A549 (cell line): ENCODE results near the gene GZMB. TPM values are rescaled to one million over a fixed set of nuclear protein-coding genes. Genes with fewer than 3 reads are reported as not detected.

Source experiments
- ATAC-seq, 2 experiments: fragments of 200-7000 bp in 1 of 2; fragments of >200 bp in 1 of 2; cut with Nextera tagmentation in 1 of 2; cut with Tn5 transposase in 1 of 2; 3 replicates each; pipeline versions ENCODE4 v1.8.0 to v1.9.1; 2018 to 2020; ENCODE audit warnings: mild to moderate bottlenecking in 1 of 2, moderate library complexity in 1 of 2
- CTCF ChIA-PET: fragments of 300-600 bp; sonication (Branson Sonifier 250); formaldehyde crosslinking; extraction: SDS; loops from one replicate; lab custom pipeline; 2021; ENCODE audit warnings: antibody characterized with exemption, inconsistent platforms; lab: Yijun Ruan, JAX
- POLR2A ChIA-PET: fragments of 350-600 bp; formaldehyde crosslinking; extraction: SDS; loops from one replicate; lab custom pipeline; 2021; ENCODE audit warnings: antibody characterized with exemption, inconsistent platforms; lab: Yijun Ruan, JAX
- DNase-seq, 2 experiments: peaks; one replicate each; pipeline versions ENCODE4 v3.0.0 to v3.0.0-alpha.2; 2011 to 2016; ENCODE audit warnings: low read depth in 1 of 2, low spot score in 1 of 2
- FAIRE-seq: peaks from 2 replicates; lab custom pipeline; 2011; peaks lifted over from hg19 to GRCh38; lab: Jason Lieb, UNC
- H3K27ac ChIP-seq, 2 experiments: fragments of >200 bp; sonication (Bioruptor Twin); formaldehyde crosslinking; 3 replicates each; pipeline ENCODE4 v1.5.1; 2016 to 2017
- H3K4me1 ChIP-seq: fragments of >200 bp; sonication (Bioruptor Twin); formaldehyde crosslinking; 3 replicates; pipeline ENCODE4 v1.6.1; 2016
- H3K4me2 ChIP-seq: fragments of >200 bp; sonication (Bioruptor Twin); formaldehyde crosslinking; 3 replicates; pipeline ENCODE4 v1.6.1; 2016
- H3K4me3 ChIP-seq: fragments of >200 bp; sonication (Bioruptor Twin); formaldehyde crosslinking; 3 replicates; pipeline ENCODE4 v1.5.1; 2016
- H3K9me3 ChIP-seq: fragments of >200 bp; sonication (Bioruptor Twin); formaldehyde crosslinking; 3 replicates; pipeline ENCODE4 v1.6.1; 2016
- CBX2 ChIP-seq: fragments of 200-600 bp; sonication (generic); IDR thresholded peaks from 2 replicates; pipeline ENCODE4 v1.6.1; 2016; ENCODE audit warnings: low read depth, mild to moderate bottlenecking, borderline replicate concordance
- CBX8 ChIP-seq: fragments of 200-600 bp; sonication (generic); IDR thresholded peaks from 2 replicates; pipeline ENCODE4 v1.6.1; 2016
- CEBPB ChIP-seq, 2 experiments: fragments of >200 bp in 1 of 2; sonication (Bioruptor Twin) in 1 of 2; formaldehyde crosslinking in 1 of 2; IDR thresholded peaks; 2 replicates each; pipeline ENCODE4 v1.6.1; 2012 to 2016
- CHD4 ChIP-seq: fragments of 200-600 bp; sonication (generic); IDR thresholded peaks from 2 replicates; pipeline ENCODE4 v1.6.1; 2016; ENCODE audit warnings: antibody characterized with exemption, mild to moderate bottlenecking, borderline replicate concordance
- EHF ChIP-seq: fragments of 250-450 bp; sonication (Bioruptor Pico); IDR thresholded peaks from 2 replicates; pipeline ENCODE4 v1.5.0; 2020; ENCODE audit warnings: mild to moderate bottlenecking
- ESRRA ChIP-seq: fragments of 150-350 bp; IDR thresholded peaks from 2 replicates; pipeline ENCODE4 v1.6.1; 2014; ENCODE audit warnings: mild to moderate bottlenecking, low read length, borderline replicate concordance
- FOSL2 ChIP-seq, 2 experiments: fragments of 450-650 bp in 1 of 2; fragments of >200 bp in 1 of 2; sonication (Bioruptor Twin) in 1 of 2; formaldehyde crosslinking; IDR thresholded peaks; 2 replicates each; pipeline versions ENCODE4 v1.5.0 to v1.6.1; 2016 to 2020; ENCODE audit warnings: mild to moderate bottlenecking in 1 of 2, moderate library complexity in 1 of 2
- GATA3 ChIP-seq: IDR thresholded peaks from 2 replicates; pipeline ENCODE4 v1.6.1; 2012; ENCODE audit warnings: borderline replicate concordance
- KDM1A ChIP-seq: fragments of 200-600 bp; sonication (generic); IDR thresholded peaks from 2 replicates; pipeline ENCODE4 v1.6.1; 2016; ENCODE audit warnings: low read depth, mild to moderate bottlenecking
- NR3C1 ChIP-seq: fragments of >200 bp; sonication (Bioruptor Twin); formaldehyde crosslinking; IDR thresholded peaks from 3 replicates; pipeline ENCODE4 v1.6.1; 2017
- POLR2A ChIP-seq: IDR thresholded peaks from 2 replicates; pipeline ENCODE4 v1.6.1; 2012; ENCODE audit warnings: mild to moderate bottlenecking, low read length
- POLR2AphosphoS2 ChIP-seq: conservative IDR thresholded peaks from 2 replicates; pipeline ENCODE4 v1.6.1; 2012; ENCODE audit warnings: low read length, improper control_type of control experiment, inconsistent platforms
- RCOR1 ChIP-seq: fragments of 150-350 bp; IDR thresholded peaks from 2 replicates; pipeline ENCODE4 v1.6.1; 2014; ENCODE audit warnings: antibody characterized with exemption, low read length, low read depth
- RFX5 ChIP-seq: fragments of 450-650 bp; IDR thresholded peaks from 2 replicates; pipeline ENCODE4 v1.7.1; 2014; ENCODE audit warnings: antibody characterized with exemption, mild to moderate bottlenecking, moderate library complexity
- SMC3 ChIP-seq: fragments of >200 bp; sonication (Bioruptor Twin); formaldehyde crosslinking; IDR thresholded peaks from 3 replicates; pipeline ENCODE4 v1.6.1; 2018; ENCODE audit warnings: inconsistent platforms
- SREBF2 ChIP-seq: fragments of 450-650 bp; IDR thresholded peaks from 2 replicates; pipeline ENCODE4 v1.6.1; 2014; ENCODE audit warnings: mild to moderate bottlenecking, moderate library complexity
- TFCP2L1 ChIP-seq: fragments of 250-450 bp; sonication (Bioruptor Pico); IDR thresholded peaks from 2 replicates; pipeline ENCODE4 v1.5.0; 2021; ENCODE audit warnings: mild to moderate bottlenecking
- ZC3H11A ChIP-seq: fragments of 450-650 bp; IDR thresholded peaks from 2 replicates; pipeline ENCODE4 v1.6.1; 2014; ENCODE audit warnings: antibody characterized with exemption, mild to moderate bottlenecking
- ZFP36 ChIP-seq: fragments of 450-650 bp; IDR thresholded peaks from 2 replicates; pipeline ENCODE4 v1.6.1; 2014; ENCODE audit warnings: borderline replicate concordance; ENCODE audit not compliant: partially characterized antibody
- ZSCAN20 ChIP-seq: fragments of 250-450 bp; sonication (Bioruptor Pico); IDR thresholded peaks from 2 replicates; pipeline ENCODE4 v1.8.0; 2022; ENCODE audit warnings: mild to moderate bottlenecking, moderate library complexity
- WGBS: methylation state at CpG from one replicate; pipeline ENCODE4 v1.1.6; 2017; ENCODE audit errors: missing lambda C conversion rate; 5-methylcytosine and 5-hydroxymethylcytosine counted together
- polyA plus RNA-seq, 4 experiments: library from polyadenylated mRNA; depleted of rRNA in 3 of 4; stranded (reverse); fragments of >200 nt; fragmentation: RNase III in 1 of 4; extraction: RNeasy Plus Mini Kit Qiagen cat#74134 plus additional on column Dnase treatment in 1 of 4; gene quantifications; 2 replicates in 3 of 4; 3 replicates in 1 of 4; pipeline ENCODE4 v1.2.3, GENCODE V29; 2011 to 2017
- TF ChIP-seq, protein P1 (sequence below): fragments of 200-600 bp; sonication (generic); IDR thresholded peaks from 2 replicates; pipeline ENCODE4 v1.6.1; 2016; ENCODE audit warnings: antibody characterized with exemption, mild to moderate bottlenecking, moderate library complexity
- TF ChIP-seq, protein P2 (sequence below): fragments of >200 bp; sonication (Bioruptor Twin); formaldehyde crosslinking; IDR thresholded peaks from 3 replicates; pipeline ENCODE4 v1.6.1; 2016
- TF ChIP-seq, protein P3 (sequence below): fragments of 250-450 bp; sonication (Bioruptor Pico); IDR thresholded peaks from 2 replicates; pipeline ENCODE4 v1.5.0; 2020; ENCODE audit warnings: low read depth, mild to moderate bottlenecking, moderate library complexity
- TF ChIP-seq, protein P4 (sequence below): IDR thresholded peaks from 2 replicates; pipeline ENCODE4 v1.6.1; 2012; ENCODE audit warnings: low read depth, borderline replicate concordance
- TF ChIP-seq, protein P5 (sequence below): IDR thresholded peaks from 2 replicates; pipeline ENCODE4 v1.6.1; 2012
- TF ChIP-seq, protein P6 (sequence below): IDR thresholded peaks from 2 replicates; pipeline ENCODE4 v1.6.1; 2012

GZMB gene
- polyA plus RNA-seq, 2 of the 4 experiments (the other 2 are of a cell fraction), result not detected

DNA sequence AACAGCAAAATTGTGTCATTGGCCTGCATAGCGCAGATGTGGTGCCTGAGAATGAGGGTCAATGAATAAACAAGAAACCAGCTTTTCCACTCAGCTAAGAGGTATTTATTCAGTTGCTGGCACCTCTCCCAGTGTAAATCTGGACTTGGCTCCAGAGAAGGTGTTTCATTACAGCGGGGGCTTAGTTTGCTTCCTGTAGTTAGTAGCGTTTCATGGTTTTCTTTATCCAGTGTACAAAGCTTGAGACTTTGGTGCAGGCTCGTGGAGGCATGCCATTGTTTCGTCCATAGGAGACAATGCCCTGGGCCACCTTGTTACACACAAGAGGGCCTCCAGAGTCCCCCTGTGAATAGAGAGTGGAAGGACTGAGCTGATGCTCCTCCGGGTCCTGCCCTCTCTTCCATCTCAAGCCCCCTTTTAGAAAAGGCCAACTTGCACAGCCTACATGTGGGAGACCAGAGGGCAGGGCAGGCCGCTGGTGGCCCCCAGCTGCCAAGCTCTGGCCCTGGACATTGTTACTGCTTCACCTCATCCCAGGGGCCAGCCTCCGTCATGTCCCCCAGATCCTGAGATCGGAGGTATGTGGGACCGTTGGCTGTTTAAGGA lies 3.0 kb downstream of the GZMB start:
- TF ChIP-seq ESRRA, result no peak
- no peak for TF ChIP-seq CEBPB (IDR thresholded peaks at IDR 0.05)
- no peak for TF ChIP-seq RCOR1
- no peak for TF ChIP-seq POLR2A
- TF ChIP-seq, protein P1, sequence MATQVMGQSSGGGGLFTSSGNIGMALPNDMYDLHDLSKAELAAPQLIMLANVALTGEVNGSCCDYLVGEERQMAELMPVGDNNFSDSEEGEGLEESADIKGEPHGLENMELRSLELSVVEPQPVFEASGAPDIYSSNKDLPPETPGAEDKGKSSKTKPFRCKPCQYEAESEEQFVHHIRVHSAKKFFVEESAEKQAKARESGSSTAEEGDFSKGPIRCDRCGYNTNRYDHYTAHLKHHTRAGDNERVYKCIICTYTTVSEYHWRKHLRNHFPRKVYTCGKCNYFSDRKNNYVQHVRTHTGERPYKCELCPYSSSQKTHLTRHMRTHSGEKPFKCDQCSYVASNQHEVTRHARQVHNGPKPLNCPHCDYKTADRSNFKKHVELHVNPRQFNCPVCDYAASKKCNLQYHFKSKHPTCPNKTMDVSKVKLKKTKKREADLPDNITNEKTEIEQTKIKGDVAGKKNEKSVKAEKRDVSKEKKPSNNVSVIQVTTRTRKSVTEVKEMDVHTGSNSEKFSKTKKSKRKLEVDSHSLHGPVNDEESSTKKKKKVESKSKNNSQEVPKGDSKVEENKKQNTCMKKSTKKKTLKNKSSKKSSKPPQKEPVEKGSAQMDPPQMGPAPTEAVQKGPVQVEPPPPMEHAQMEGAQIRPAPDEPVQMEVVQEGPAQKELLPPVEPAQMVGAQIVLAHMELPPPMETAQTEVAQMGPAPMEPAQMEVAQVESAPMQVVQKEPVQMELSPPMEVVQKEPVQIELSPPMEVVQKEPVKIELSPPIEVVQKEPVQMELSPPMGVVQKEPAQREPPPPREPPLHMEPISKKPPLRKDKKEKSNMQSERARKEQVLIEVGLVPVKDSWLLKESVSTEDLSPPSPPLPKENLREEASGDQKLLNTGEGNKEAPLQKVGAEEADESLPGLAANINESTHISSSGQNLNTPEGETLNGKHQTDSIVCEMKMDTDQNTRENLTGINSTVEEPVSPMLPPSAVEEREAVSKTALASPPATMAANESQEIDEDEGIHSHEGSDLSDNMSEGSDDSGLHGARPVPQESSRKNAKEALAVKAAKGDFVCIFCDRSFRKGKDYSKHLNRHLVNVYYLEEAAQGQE, result no peak
- no peak for TF ChIP-seq FOSL2 (IDR thresholded peaks at IDR 0.05)
- no peak for TF ChIP-seq FOSL2 (CRISPR knock-in tag; IDR thresholded peaks at IDR 0.05)
- TF ChIP-seq CBX2, result no peak
- TF ChIP-seq, protein P2, sequence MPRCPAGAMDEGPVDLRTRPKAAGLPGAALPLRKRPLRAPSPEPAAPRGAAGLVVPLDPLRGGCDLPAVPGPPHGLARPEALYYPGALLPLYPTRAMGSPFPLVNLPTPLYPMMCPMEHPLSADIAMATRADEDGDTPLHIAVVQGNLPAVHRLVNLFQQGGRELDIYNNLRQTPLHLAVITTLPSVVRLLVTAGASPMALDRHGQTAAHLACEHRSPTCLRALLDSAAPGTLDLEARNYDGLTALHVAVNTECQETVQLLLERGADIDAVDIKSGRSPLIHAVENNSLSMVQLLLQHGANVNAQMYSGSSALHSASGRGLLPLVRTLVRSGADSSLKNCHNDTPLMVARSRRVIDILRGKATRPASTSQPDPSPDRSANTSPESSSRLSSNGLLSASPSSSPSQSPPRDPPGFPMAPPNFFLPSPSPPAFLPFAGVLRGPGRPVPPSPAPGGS, result no peak
- no peak for TF ChIP-seq ZSCAN20
- TF ChIP-seq CBX8, result no peak
- TF ChIP-seq, protein P3, sequence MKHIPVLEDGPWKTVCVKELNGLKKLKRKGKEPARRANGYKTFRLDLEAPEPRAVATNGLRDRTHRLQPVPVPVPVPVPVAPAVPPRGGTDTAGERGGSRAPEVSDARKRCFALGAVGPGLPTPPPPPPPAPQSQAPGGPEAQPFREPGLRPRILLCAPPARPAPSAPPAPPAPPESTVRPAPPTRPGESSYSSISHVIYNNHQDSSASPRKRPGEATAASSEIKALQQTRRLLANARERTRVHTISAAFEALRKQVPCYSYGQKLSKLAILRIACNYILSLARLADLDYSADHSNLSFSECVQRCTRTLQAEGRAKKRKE (CRISPR knock-in tag), result no peak
- TF ChIP-seq, protein P4, sequence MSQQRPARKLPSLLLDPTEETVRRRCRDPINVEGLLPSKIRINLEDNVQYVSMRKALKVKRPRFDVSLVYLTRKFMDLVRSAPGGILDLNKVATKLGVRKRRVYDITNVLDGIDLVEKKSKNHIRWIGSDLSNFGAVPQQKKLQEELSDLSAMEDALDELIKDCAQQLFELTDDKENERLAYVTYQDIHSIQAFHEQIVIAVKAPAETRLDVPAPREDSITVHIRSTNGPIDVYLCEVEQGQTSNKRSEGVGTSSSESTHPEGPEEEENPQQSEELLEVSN, result no peak
- no peak for TF ChIP-seq EHF
- TF ChIP-seq ZC3H11A, result no peak
- TF ChIP-seq, protein P5, sequence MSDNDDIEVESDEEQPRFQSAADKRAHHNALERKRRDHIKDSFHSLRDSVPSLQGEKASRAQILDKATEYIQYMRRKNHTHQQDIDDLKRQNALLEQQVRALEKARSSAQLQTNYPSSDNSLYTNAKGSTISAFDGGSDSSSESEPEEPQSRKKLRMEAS, result no peak
- TF ChIP-seq GATA3, result no peak
- no peak for TF ChIP-seq ZFP36
- TF ChIP-seq, all 56 proteins: peak for 0
- ATAC-seq, result no peak
- no peak for DNase-seq
- no peaks in the 10 kb centered on the region for H3K9me3 ChIP-seq
- no peaks in the 10 kb centered on the region for H3K4me1 ChIP-seq
- no peak overlapping the region for H3K4me2 ChIP-seq
- WGBS, result 15% methylated on average over 10 of the region's 10 CpGs
- ChIA-PET POLR2A (no interaction called here), CTCF (interaction anchor here (0.6 to 1.1 kb wide), 2 partner anchors 11 to 22 kb away, joined by 3 read pairs; no protein-coding TSS in a partner anchor)
- no peak overlapping the region for H3K4me3 ChIP-seq
- no peak overlapping the region for H3K27ac ChIP-seq
- no peak for FAIRE-seq

DNA sequence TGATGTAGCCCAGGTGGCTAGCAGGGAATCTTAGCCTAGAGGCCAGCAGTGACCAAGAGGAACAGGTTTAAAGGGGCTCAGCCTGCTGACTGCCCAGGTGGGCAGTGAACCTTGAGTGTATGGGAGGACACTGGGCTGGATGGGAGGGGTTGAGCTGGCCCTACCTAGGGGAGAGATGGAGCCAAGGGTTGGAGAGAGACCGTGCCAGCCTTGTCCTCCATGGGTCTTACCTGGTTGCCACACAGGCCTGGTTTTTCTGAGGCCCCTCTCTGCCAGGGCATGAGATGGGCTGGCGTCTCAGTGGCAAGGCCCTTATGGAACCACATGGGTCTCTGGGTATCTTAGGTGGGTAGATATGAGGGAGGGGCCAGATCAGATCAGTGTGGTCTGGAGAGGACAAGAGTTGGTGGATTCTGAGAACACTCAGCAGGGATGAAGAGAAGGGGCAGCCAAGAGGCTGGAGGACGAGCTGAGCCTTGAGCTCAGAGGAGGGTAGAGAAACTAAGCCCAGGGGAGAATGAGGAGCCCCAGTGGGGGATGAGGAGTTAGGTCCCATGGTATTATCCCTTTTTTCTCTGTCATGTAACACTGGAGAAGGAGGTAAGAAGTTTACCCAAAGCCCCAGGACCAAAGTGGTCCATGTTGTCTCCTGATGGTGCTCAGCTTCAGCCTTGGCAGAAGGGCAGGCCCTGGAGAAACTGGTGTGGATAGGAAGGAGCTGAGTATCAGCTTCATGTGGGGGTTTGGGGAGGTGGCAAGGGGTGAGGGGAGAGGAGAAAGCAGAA lies 3.7 kb downstream of the GZMB start:
- Histone ChIP-seq H3K27ac (no peak overlapping the region), H3K4me2 (no peak overlapping the region), H3K9me3 (no peaks in the 10 kb centered on the region), H3K4me3 (no peak overlapping the region), H3K4me1 (no peaks in the 10 kb centered on the region)
- CTCF ChIA-PET, result interaction anchor here (0.6 to 1.1 kb wide), 2 partner anchors 12 to 22 kb away, joined by 3 read pairs; no protein-coding TSS in a partner anchor
- FAIRE-seq, result no peak
- no peak for ATAC-seq
- POLR2A ChIA-PET, result no interaction called here
- no peak for DNase-seq
- 17% methylated on average over 2 of the region's 3 CpGs for WGBS
- TF ChIP-seq SMC3 (no peak), RFX5 (no peak), NR3C1 (no peak), POLR2AphosphoS2 (no peak), KDM1A (no peak), CHD4 (no peak), TFCP2L1 (CRISPR knock-in tag) (no peak), SREBF2 (no peak)
- TF ChIP-seq, protein P6, sequence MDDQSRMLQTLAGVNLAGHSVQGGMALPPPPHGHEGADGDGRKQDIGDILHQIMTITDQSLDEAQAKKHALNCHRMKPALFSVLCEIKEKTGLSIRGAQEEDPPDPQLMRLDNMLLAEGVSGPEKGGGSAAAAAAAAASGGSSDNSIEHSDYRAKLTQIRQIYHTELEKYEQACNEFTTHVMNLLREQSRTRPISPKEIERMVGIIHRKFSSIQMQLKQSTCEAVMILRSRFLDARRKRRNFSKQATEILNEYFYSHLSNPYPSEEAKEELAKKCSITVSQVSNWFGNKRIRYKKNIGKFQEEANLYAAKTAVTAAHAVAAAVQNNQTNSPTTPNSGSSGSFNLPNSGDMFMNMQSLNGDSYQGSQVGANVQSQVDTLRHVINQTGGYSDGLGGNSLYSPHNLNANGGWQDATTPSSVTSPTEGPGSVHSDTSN, result no peak
- TF ChIP-seq, protein P3 (CRISPR knock-in tag), result no peak
